PFSK-1 (cell line): ENCODE results near the gene DIP2C.

ENCODE experiments used
- FOXP2 ChIP-seq: optimal IDR thresholded peaks from 2 replicates; pipeline ENCODE3; 2011; ENCODE audit warnings: borderline replicate concordance, control low read depth, inconsistent platforms; ENCODE audit not compliant: insufficient read depth; ENCODE audit errors: extremely low read length, extremely low read depth
- POLR2AphosphoS5 ChIP-seq: IDR thresholded peaks from 2 replicates; pipeline ENCODE4 v1.6.1; 2012; ENCODE audit warnings: low read depth, mild to moderate bottlenecking, control low read depth, low read length, moderate library complexity
- SIN3A ChIP-seq: IDR thresholded peaks from 2 replicates; pipeline ENCODE4 v1.6.1; 2012; ENCODE audit warnings: mild to moderate bottlenecking, low read length, moderate library complexity, borderline replicate concordance; ENCODE audit not compliant: insufficient read depth
- TF ChIP-seq, protein P1 (sequence below), 2 experiments: IDR thresholded peaks; 2 replicates each; pipeline versions ENCODE4 v1.6.1 to v1.8.0; 2011 to 2012; ENCODE audit warnings: low read depth in 2 of 2, low read length in 2 of 2, control low read depth in 1 of 2, inconsistent platforms in 1 of 2, mild to moderate bottlenecking in 1 of 2, moderate library complexity in 1 of 2; ENCODE audit not compliant: insufficient read depth in 1 of 2

GRCh38 chr10:617471-617870, 72.0 kb downstream of the DIP2C start:
- TF ChIP-seq SIN3A (no peak), POLR2AphosphoS5 (no peak), FOXP2 (no peak)
- TF ChIP-seq, protein P1, sequence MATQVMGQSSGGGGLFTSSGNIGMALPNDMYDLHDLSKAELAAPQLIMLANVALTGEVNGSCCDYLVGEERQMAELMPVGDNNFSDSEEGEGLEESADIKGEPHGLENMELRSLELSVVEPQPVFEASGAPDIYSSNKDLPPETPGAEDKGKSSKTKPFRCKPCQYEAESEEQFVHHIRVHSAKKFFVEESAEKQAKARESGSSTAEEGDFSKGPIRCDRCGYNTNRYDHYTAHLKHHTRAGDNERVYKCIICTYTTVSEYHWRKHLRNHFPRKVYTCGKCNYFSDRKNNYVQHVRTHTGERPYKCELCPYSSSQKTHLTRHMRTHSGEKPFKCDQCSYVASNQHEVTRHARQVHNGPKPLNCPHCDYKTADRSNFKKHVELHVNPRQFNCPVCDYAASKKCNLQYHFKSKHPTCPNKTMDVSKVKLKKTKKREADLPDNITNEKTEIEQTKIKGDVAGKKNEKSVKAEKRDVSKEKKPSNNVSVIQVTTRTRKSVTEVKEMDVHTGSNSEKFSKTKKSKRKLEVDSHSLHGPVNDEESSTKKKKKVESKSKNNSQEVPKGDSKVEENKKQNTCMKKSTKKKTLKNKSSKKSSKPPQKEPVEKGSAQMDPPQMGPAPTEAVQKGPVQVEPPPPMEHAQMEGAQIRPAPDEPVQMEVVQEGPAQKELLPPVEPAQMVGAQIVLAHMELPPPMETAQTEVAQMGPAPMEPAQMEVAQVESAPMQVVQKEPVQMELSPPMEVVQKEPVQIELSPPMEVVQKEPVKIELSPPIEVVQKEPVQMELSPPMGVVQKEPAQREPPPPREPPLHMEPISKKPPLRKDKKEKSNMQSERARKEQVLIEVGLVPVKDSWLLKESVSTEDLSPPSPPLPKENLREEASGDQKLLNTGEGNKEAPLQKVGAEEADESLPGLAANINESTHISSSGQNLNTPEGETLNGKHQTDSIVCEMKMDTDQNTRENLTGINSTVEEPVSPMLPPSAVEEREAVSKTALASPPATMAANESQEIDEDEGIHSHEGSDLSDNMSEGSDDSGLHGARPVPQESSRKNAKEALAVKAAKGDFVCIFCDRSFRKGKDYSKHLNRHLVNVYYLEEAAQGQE (IDR thresholded peaks at IDR 0.05; ENCODE audit: insufficient read depth in 1 of 2, low read depth in 2 of 2, low read length in 2 of 2): no peak
